ENCODE results near the gene ANKRD40. TPM values are rescaled to one million over a fixed set of nuclear protein-coding genes. Genes with fewer than 3 reads are reported as not detected.

The ANKRD40 gene
- total RNA-seq, 3 donors from 2014 or later = 26.8 to 86.0 (median 29.6) TPM

DNA sequence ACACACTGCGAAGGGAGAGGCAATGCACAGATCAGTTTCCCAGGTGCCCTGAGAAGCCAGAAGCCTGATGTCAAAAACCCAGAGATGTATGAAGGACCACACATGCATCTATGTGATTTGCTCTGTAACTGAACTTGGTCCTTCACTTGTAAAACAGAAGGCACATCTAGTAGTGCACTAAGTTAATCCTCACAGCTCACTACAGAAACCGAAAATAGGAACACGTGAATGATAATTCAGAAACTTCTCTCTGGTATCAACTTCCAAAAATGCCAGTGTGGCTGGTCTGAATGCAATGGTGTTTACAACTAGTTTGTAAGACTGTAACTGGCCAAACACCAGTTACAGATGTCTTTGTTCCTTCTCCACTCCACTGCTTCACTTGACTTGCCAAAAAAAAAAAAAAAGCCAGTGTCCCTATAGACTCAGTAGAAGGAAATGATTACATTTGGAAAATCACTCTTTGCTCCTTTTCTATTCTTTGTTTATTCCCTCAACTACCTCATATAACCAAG is 11.3 kb downstream of the ANKRD40 start:
- ATAC-seq (no peak), DNase-seq (no peak)
- peaks cover 15% of the 10 kb centered on the region for H3K36me3 ChIP-seq (ENCODE audit: low read depth)
- intact Hi-C loops (cut with DNase I, micrococcal nuclease) = no loop called here
- no peak overlapping the region for H3K4me3 ChIP-seq
- no peaks in the 10 kb centered on the region for H3K9me3 ChIP-seq
- peaks cover 36% of the 10 kb centered on the region for H3K4me1 ChIP-seq (ENCODE audit: low read depth)
- TF ChIP-seq CTCF (IDR thresholded peaks at IDR 0.05) = no peak

DNA sequence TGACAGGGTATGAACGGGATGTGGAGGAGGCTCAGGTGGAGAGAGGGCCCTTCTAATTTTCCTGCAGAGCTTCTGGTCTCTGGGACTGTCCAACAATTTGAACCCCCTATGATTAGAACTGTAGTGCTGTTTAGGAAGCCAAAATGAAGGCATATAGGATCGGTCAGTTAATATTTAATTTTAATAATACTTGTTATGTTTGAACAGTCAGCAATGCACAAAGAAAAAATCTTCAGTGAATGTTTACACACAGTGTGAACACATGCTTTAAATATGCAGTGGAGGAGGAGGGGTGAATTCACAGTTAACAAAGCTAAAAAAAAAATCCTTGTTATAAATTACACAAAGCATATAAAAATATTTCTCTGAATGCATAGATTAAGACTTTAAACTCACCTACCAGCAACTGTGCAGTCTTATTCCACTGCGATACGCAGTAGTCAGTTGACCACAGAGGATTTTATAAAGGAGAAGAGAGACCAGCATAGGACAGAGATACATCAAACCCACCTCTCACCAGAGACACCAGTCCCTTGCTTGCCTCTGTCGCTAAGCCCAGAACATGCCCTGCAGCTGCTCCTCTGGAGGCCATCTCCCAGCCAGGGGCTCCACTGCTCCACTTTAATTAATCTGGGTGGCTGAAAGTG is 14.6 kb downstream of the ANKRD40 start:
- DNase-seq (no peak), ATAC-seq (peak; percentile 57)
- Histone ChIP-seq H3K4me1 (ENCODE audit: low read depth) (peaks cover 56% of the 10 kb centered on the region), H3K9me3 (no peaks in the 10 kb centered on the region), H3K36me3 (ENCODE audit: low read depth) (peaks cover 7% of the 10 kb centered on the region), H3K4me3 (no peak overlapping the region)
- intact Hi-C loops (cut with DNase I, micrococcal nuclease) = loop anchor here in 1 of 2 donors (5.0 kb wide), 2 partner anchors 61 to 151 kb away; partner anchors contain the start of gene ABCC3
- no peak for TF ChIP-seq CTCF (IDR thresholded peaks at IDR 0.05)

- H3K9me3 ChIP-seq = no peaks in the 10 kb centered on the region
- H3K4me1 ChIP-seq (ENCODE audit: low read depth) = peaks cover 60% of the 10 kb centered on the region
- H3K36me3 ChIP-seq (ENCODE audit: low read depth) = peaks cover 7% of the 10 kb centered on the region
- peak; percentile 4 for ATAC-seq
- TF ChIP-seq CTCF (IDR thresholded peaks at IDR 0.05) = no peak
- intact Hi-C loops (cut with DNase I, micrococcal nuclease) = loop anchor here in 1 of 2 donors (5.0 kb wide), 2 partner anchors 60 to 150 kb away; partner anchors contain the start of gene ABCC3
- no peak for DNase-seq
- H3K4me3 ChIP-seq = no peak overlapping the region
Observed at GRCh38 chr17:50692448-50693035, 15.2 kb downstream of the ANKRD40 start.

DNA sequence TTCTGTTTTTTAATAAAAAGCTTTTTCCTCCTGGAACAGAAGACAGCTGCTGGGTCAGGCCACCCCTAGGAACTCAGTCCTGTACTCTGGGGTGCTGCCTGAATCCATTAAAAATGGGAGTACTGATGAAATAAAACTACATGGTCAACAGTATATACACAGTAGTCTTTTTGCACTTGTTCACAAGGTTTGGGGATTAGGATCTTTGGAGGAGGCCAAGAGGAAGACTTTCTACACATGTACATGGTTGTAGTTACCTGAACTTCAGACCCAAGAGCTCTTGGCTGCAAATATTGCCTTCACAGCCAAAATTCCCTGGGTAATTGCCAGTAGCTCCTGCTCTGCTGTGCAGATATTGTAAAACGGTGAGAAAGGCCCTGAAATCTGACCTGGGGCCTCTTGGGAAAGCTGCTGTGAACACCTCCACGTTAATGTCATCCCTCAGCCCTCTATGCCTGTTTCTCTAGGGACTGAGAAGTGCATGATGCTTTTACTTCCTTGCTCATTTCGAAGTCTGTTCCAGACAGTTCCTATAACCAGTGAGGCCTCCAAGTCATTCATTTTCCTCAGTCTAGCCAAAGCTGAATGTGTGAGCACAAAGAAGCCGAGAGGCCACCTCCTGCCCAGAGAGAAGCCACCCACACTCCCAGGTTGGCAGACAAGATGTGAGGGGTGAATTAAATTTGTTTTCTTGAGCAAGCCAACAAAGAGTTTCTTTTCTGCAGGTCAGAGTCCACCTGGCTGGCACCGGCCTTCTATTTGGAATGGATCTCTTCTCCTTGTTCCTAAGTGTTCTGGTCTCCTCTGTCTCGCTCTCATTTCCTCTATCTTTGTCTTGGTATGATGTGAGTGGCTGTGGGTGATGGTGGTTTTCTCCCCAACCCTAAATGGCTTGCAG is 15.9 kb downstream of the ANKRD40 start:
- H3K36me3 ChIP-seq (ENCODE audit: low read depth) = peaks cover 7% of the 10 kb centered on the region
- ATAC-seq (peak; percentile 46), DNase-seq (peak in 1 of 3 donors; percentile 81)

More for the DNA sequence above, 15.9 kb downstream of the ANKRD40 start:
- Histone ChIP-seq H3K4me3 (no peak overlapping the region), H3K9me3 (no peaks in the 10 kb centered on the region), H3K4me1 (ENCODE audit: low read depth) (peaks cover 64% of the 10 kb centered on the region)
- intact Hi-C loops (cut with DNase I, micrococcal nuclease) = loop anchor here in 1 of 2 donors (5.0 kb wide), 2 partner anchors 59 to 149 kb away; partner anchors contain the start of gene ABCC3
- TF ChIP-seq CTCF (IDR thresholded peaks at IDR 0.05) = no peak
